ENCODE data around the gene DCLK1.

- TF ChIP-seq POLR2A (IDR thresholded peaks at IDR 0.05), result no peak
- no peak for TF ChIP-seq CTCF (IDR thresholded peaks at IDR 0.05)
- no peak for TF ChIP-seq EP300 (IDR thresholded peaks at IDR 0.05; ENCODE audit: low read depth)
These were observed 386.5 kb downstream of the DCLK1 start for GRCh38 chr13:35744566-35745178.
